ENCODE measurements around the gene BACE1. TPM values are rescaled to one million over a fixed set of nuclear protein-coding genes. Genes with fewer than 3 reads are reported as not detected.

BACE1 gene
- total RNA-seq, 1 experiment from 2014 or later: 13.7 TPM

GRCh38 chr11:117251506-117251905 is 64.5 kb downstream of the BACE1 start:
- H3K27ac ChIP-seq (ENCODE audit: low read depth, low read length, poor library complexity, severe bottlenecking): no peak overlapping the region
- DNase-seq (ENCODE audit: low spot score): no peak
- POLR2A ChIA-PET (ENCODE audit: low non-redundant PET): no interaction called here
- no peaks in the 10 kb centered on the region for H3K9me3 ChIP-seq (ENCODE audit: low read depth, low read length, poor library complexity, severe bottlenecking)
- no peaks in the 10 kb centered on the region for H3K27me3 ChIP-seq (replicated peaks; ENCODE audit: insufficient read depth, low read depth, low read length, poor library complexity)
- intact Hi-C loops (cut with micrococcal nuclease; ENCODE audit: unreplicated experiment): no loop called here
- H3K4me1 ChIP-seq (ENCODE audit: insufficient read depth, low read length, poor library complexity, severe bottlenecking): no peaks in the 10 kb centered on the region
- BruUV-seq (replicated peaks): no TSS peak
- CTCF ChIA-PET: no interaction called here
- H3K4me3 ChIP-seq (ENCODE audit: low read depth, low read length, poor library complexity, severe bottlenecking): no peak overlapping the region
- peaks cover 43% of the 10 kb centered on the region for H3K36me3 ChIP-seq (ENCODE audit: insufficient read depth, low read length, poor library complexity, severe bottlenecking)
- no peak for TF ChIP-seq EZH2 (IDR thresholded peaks at IDR 0.05; ENCODE audit: borderline replicate concordance, low read depth, low read length, poor library complexity, severe bottlenecking)
- TF ChIP-seq CTCF (conservative IDR thresholded peaks at IDR 0.05; ENCODE audit: low read depth, low read length): no peak

- no TSS peak for BruUV-seq (replicated peaks)
- DNase-seq (ENCODE audit: low spot score): no peak
- Histone ChIP-seq H3K9me3 (ENCODE audit: low read depth, low read length, poor library complexity, severe bottlenecking) (no peaks in the 10 kb centered on the region), H3K27ac (ENCODE audit: low read depth, low read length, poor library complexity, severe bottlenecking) (no peak overlapping the region), H3K27me3 (replicated peaks; ENCODE audit: insufficient read depth, low read depth, low read length, poor library complexity) (no peaks in the 10 kb centered on the region), H3K4me1 (ENCODE audit: insufficient read depth, low read length, poor library complexity, severe bottlenecking) (no peaks in the 10 kb centered on the region), H3K36me3 (ENCODE audit: insufficient read depth, low read length, poor library complexity, severe bottlenecking) (peaks cover 62% of the 10 kb centered on the region), H3K4me3 (ENCODE audit: low read depth, low read length, poor library complexity, severe bottlenecking) (no peak overlapping the region)
- ChIA-PET POLR2A (ENCODE audit: low non-redundant PET) (no interaction called here), CTCF (no interaction called here)
- intact Hi-C loops (cut with micrococcal nuclease; ENCODE audit: unreplicated experiment): no loop called here
- TF ChIP-seq EZH2 (IDR thresholded peaks at IDR 0.05; ENCODE audit: borderline replicate concordance, low read depth, low read length, poor library complexity, severe bottlenecking) (no peak), CTCF (conservative IDR thresholded peaks at IDR 0.05; ENCODE audit: low read depth, low read length) (no peak)
Observed at GRCh38 chr11:117249571-117249970, 66.5 kb downstream of the BACE1 start.

- intact Hi-C loops (cut with micrococcal nuclease; ENCODE audit: unreplicated experiment): no loop called here
- H3K9me3 ChIP-seq (ENCODE audit: low read depth, low read length, poor library complexity, severe bottlenecking): no peaks in the 10 kb centered on the region
- H3K4me1 ChIP-seq (ENCODE audit: insufficient read depth, low read length, poor library complexity, severe bottlenecking): no peaks in the 10 kb centered on the region
- H3K4me3 ChIP-seq (ENCODE audit: low read depth, low read length, poor library complexity, severe bottlenecking): no peak overlapping the region
- POLR2A ChIA-PET (ENCODE audit: low non-redundant PET): no interaction called here
- CTCF ChIA-PET: interaction anchor here (0.6 kb wide), 1 partner anchor 149 kb away, joined by 3 read pairs; no protein-coding TSS in a partner anchor
- no TSS peak for BruUV-seq (replicated peaks)
- peaks cover 67% of the 10 kb centered on the region for H3K36me3 ChIP-seq (ENCODE audit: insufficient read depth, low read length, poor library complexity, severe bottlenecking)
- no peaks in the 10 kb centered on the region for H3K27me3 ChIP-seq (replicated peaks; ENCODE audit: insufficient read depth, low read depth, low read length, poor library complexity)
- TF ChIP-seq EZH2 (IDR thresholded peaks at IDR 0.05; ENCODE audit: borderline replicate concordance, low read depth, low read length, poor library complexity, severe bottlenecking): no peak
- H3K27ac ChIP-seq (ENCODE audit: low read depth, low read length, poor library complexity, severe bottlenecking): no peak overlapping the region
- no peak for DNase-seq (ENCODE audit: low spot score)
Observed at GRCh38 chr11:117248341-117248740, 67.7 kb downstream of the BACE1 start.

GRCh38 chr11:117239295-117239694 is 76.8 kb downstream of the BACE1 start:
- ChIA-PET POLR2A (ENCODE audit: low non-redundant PET) (no interaction called here), CTCF (no interaction called here)
- no TSS peak for BruUV-seq (replicated peaks)
- no peak overlapping the region for H3K27ac ChIP-seq (ENCODE audit: low read depth, low read length, poor library complexity, severe bottlenecking)
- TF ChIP-seq EZH2 (IDR thresholded peaks at IDR 0.05; ENCODE audit: borderline replicate concordance, low read depth, low read length, poor library complexity, severe bottlenecking): no peak
- TF ChIP-seq CTCF (conservative IDR thresholded peaks at IDR 0.05; ENCODE audit: low read depth, low read length): no peak
- H3K36me3 ChIP-seq (ENCODE audit: insufficient read depth, low read length, poor library complexity, severe bottlenecking): peaks cover 35% of the 10 kb centered on the region
- H3K27me3 ChIP-seq (replicated peaks; ENCODE audit: insufficient read depth, low read depth, low read length, poor library complexity): no peaks in the 10 kb centered on the region
- H3K9me3 ChIP-seq (ENCODE audit: low read depth, low read length, poor library complexity, severe bottlenecking): no peaks in the 10 kb centered on the region
- no peak for DNase-seq (ENCODE audit: low spot score)
- intact Hi-C loops (cut with micrococcal nuclease; ENCODE audit: unreplicated experiment): no loop called here
- no peaks in the 10 kb centered on the region for H3K4me1 ChIP-seq (ENCODE audit: insufficient read depth, low read length, poor library complexity, severe bottlenecking)
- H3K4me3 ChIP-seq (ENCODE audit: low read depth, low read length, poor library complexity, severe bottlenecking): no peak overlapping the region

All from A673 (cell line).